ENCODE data around the gene L3MBTL4.

Gene L3MBTL4

GRCh38 chr18:6021306-6022073 lies 393.2 kb downstream of the L3MBTL4 start:
- FAIRE-seq, result no peak

GRCh38 chr18:6018671-6019070 lies 396.0 kb downstream of the L3MBTL4 start:
- FAIRE-seq, result no peak

DNA sequence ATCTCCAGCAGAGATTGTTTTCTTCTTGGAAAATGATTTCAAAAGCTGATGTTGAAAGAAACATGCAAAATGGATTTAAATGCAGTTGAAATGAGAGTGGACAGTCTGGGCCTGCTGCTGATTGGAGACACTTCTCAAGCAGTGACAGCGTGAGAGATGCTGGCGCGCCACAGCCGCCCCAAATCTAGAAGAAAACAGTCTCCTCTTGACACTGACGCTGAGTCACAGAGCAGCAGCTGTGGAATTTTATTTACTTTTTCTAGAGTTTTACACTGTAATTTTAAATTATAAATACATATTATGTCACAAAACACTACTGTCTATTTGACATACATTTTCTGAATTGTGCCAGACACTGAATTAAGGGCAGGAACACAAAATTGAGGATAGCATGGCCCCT lies 397.5 kb downstream of the L3MBTL4 start:
- FAIRE-seq, result no peak

GRCh38 chr18:6015364-6015763 lies 399.3 kb downstream of the L3MBTL4 start:
- FAIRE-seq, result no peak

- FAIRE-seq, result no peak
Observed at GRCh38 chr18:6013171-6013810, 401.4 kb downstream of the L3MBTL4 start.

DNA sequence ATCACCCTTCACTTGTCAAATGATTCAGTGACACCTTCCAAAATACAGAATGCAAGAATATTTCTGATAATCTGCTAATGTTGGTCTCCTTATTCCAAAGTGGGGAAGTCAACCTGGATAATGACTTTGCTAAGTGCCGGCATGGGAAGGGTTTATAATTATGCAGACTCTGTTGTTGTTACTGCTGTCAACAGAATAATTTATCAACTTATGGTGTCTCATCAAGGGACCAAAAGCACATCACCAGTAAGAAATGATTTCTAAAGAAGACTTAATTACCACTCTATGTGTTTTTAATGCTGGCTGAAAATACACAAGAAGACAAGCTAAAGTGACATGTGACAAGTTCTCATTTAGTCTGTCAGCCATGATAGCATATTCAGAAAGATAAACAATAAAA lies 403.8 kb downstream of the L3MBTL4 start:
- no peak for FAIRE-seq

GRCh38 chr18:6010284-6010683 lies 404.4 kb downstream of the L3MBTL4 start:
- FAIRE-seq, result no peak

DNA sequence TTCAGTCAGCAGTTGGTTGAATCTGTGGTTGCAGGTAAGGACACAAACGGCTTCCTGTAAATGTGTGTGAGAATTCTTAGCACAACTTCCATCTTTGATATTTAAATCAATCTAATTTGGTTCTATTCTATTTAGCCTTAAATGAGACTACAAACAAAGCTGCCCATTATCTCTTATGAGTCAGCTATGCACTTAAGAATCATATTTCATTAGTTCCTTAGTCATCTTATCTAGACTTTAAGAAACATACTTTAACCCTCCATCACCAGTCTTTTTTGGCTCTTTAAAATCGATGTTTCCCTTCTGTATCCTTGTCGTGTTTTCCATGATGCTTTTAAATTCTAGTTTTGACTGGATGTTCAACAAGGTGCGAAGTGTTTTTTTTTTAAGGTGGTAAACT lies 405.0 kb downstream of the L3MBTL4 start:
- FAIRE-seq, result no peak

DNA sequence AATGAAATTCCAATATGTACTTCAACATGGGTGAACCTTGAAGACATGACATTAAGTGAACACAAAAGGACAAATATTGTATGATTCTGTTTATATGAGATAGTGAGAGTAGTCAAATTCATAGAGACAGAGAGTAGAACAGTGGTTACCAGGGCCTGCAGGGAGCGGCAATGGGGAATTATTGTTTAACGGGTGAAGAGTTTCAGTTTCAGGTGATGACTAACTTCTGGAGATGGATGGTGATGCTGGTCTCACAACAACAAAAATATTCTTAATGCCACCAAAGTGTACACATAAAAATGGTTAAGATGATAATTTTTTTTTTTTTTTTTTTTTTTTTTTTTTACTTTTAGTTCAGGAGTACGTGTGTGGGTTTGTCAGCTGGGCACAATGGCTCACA lies 410.0 kb downstream of the L3MBTL4 start:
- no peak for FAIRE-seq

DNA sequence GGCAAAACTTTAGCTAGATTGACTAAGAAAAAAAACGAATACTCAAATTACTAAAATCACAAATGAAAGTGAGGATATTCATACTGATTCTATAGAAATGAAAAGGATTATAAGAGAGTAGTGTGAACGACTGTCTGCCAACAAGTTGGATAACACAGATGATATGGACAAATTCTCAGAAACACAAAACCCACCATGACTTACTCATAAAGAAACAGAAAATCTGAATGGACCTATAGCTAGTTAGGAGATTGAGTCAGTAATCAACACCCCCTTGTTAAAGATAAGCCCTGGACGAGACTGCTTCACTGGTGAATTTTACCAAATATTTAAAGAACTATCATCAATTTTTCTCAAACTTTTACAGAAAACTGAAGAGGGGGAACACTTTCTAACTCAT lies 410.6 kb downstream of the L3MBTL4 start:
- no peak for FAIRE-seq

DNA sequence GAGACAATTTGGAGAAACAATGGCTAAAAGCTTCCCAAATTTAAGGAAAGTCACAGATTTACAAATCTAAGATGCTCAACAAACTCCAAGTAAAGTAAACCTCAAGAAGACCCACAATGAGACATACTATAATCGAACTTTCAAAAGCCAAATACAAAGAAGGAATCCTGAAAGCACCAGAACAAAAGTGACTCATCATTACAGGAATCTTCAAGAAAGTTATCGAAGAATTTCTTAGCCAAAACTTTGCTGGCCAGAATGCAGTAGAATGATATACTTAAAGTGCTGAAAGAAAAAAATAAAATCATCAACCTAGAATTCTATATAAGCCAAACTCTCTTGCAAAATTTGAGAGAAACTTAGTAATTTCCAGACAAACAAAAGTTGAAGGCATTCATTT lies 412.8 kb downstream of the L3MBTL4 start:
- FAIRE-seq, result no peak

DNA sequence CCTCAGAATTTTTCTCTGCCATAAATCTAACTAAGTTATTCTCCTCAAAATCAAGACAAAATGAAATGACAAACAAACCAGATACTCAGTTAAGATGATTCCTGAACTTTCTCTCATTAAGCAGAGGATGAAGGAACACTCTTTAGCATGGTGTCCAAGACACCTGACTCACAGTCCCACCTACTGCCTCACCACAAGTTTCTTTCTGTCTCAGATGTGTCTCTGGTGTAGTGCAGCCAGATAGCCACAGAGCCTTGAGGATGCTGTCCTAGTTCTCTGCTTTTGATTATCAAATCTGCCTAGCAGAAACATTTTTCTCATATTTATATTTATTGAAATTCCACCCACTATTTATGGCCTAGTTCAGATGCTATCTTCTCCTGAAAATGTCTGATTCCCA lies 415.8 kb downstream of the L3MBTL4 start:
- FAIRE-seq, result no peak

GRCh38 chr18:5998166-5998881 lies 416.4 kb downstream of the L3MBTL4 start:
- FAIRE-seq, result no peak

GRCh38 chr18:5997361-5997760 lies 417.4 kb downstream of the L3MBTL4 start:
- FAIRE-seq, result no peak

DNA sequence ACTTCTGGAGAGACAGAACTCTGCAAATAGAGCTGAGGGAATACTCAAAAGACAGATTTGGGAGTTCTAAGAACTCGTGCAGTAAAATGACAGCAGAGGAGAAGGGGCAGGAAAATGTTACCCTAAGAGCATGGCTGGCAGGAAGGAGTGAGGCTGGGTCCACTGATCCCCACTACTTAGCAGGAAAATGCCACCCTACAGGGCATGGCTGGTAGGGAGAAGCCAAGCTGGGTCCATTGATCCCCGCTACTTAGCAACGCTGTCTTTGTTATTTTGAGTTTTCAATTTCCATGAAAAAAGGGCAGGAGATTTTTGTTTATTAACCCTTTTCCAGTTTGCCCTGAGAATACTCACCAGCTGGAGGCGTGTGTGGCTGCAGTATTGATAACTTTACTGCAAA lies 419.1 kb downstream of the L3MBTL4 start:
- FAIRE-seq, result no peak

DNA sequence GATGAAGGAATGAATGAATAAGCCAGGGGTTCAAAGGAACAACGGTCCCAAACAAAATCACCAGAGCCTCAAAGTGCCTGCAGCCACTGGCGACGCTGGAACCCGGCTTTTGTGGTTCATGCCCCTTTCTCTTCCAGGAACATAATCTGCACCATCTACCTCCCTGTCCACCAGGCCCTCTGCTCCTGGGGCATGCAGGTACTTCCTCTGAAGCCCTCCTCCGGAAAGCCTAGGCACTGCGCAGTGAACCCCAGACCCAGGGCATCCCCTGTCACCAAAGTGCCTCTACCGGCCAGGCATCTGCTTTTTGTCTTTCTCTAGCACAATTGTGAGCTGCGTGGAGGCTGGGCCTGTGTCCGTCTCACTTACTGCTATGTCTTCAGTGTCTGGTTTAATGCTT lies 420.8 kb downstream of the L3MBTL4 start:
- FAIRE-seq, result no peak

DNA sequence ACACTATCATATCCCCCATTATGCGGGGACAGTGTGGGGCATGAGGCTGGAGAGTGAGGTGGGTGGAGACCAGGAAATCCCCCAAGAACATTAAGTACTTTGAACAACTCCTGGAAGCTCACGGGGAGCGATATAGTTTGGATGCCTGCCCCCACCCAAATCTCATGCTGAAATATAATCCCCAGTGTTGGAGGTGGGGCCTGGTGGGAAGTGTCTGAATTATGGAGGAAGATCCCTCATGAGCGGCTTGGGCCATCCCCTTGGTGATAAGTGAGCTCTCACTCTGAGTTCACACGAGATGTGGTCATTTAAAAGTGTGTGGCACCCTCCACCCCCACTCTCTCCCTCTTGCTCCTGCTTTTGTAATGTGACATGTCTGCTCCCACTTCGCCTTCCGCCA lies 422.3 kb downstream of the L3MBTL4 start:
- no peak for FAIRE-seq

GRCh38 chr18:5987249-5987648 lies 427.5 kb downstream of the L3MBTL4 start:
- FAIRE-seq, result no peak

- FAIRE-seq, result no peak
Observed at GRCh38 chr18:5986257-5986931, 428.3 kb downstream of the L3MBTL4 start.

- no peak for FAIRE-seq
Observed at GRCh38 chr18:5984245-5984644, 430.5 kb downstream of the L3MBTL4 start.

DNA sequence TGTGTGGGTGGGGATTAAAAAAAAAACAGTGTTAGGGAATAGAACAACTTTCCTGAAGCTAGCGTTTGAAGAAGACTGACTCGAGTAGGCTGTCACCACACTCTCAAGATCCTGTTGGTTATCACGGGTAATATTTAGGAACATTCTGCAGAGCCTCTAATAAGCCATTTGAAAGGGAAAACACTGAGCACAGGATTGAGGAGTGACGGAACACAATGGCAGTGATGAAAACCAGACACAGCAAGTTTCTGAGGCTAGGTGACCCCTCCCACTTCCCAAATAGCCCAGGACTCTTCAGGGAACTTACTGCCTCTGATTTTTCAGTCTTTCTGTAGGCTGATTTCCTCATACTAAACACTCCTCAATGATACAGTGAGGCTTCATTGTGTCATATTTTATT lies 431.2 kb downstream of the L3MBTL4 start:
- FAIRE-seq, result no peak

DNA sequence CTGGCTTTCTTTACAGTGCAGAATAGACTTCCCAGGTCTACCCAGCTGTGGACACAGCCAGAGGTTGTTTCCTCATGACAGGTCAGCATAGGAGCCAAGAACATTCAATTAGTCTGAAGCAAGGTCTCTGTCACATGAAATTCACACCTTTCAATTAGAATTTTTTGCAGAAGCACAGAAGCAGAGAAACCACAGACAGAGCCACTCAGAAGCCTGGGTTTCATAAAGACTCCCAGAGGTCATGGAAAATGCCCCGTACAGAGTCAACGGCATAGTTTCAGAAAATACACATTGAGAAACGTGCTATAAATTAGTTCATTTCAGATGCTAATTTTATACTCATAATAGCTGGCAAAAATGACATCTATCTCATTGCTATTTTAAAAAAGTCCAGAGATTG lies 432.4 kb downstream of the L3MBTL4 start:
- FAIRE-seq, result no peak

DNA sequence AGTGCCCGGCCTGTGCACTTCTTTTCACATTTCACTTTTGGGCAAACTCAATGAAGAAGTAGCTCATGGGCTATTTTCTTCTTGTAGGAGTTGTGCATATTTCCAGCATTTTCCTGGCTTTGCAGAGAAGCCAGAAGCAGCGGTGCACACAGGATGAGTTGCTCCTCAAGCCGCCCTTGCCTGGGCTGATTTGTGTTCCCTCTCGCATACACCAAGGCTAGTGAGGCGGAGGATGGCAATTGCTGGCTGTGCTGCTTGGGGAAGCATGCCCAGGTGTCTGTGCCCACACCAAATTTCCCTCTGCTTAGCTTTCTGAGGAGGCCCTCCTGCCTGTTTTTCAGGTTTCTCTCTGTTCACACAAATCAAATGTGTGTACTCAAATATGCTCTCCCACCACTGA lies 434.0 kb downstream of the L3MBTL4 start:
- no peak for FAIRE-seq

Measured in G401.6 (cell line).